HG03280 (cell line): ENCODE measurements around the gene FLT1.
A peak's percentile ranks its signal among the peaks of the same experiment; 100 is the strongest.

Source experiments
- ATAC-seq: cut with Tn5 transposase; IDR thresholded peaks from one replicate; pipeline ENCODE4 v1.9.1; 2021; ENCODE audit warnings: mild to moderate bottlenecking, moderate library complexity; ENCODE audit not compliant: unreplicated experiment

FLT1 gene

GRCh38 chr13:28429685-28430290, 65.1 kb downstream of the FLT1 start:
- peak; percentile 94 for ATAC-seq

GRCh38 chr13:28429096-28429495, 65.8 kb downstream of the FLT1 start:
- no peak for ATAC-seq

GRCh38 chr13:28426381-28426780, 68.5 kb downstream of the FLT1 start:
- no peak for ATAC-seq

GRCh38 chr13:28425793-28426192, 69.1 kb downstream of the FLT1 start:
- ATAC-seq, result no peak

GRCh38 chr13:28424541-28424940, 70.4 kb downstream of the FLT1 start:
- no peak for ATAC-seq

- ATAC-seq, result no peak
Observed at GRCh38 chr13:28423010-28423409, 71.9 kb downstream of the FLT1 start.

- ATAC-seq, result no peak
Observed at GRCh38 chr13:28421676-28422410, 73.1 kb downstream of the FLT1 start.

GRCh38 chr13:28420704-28421103, 74.2 kb downstream of the FLT1 start:
- no peak for ATAC-seq

GRCh38 chr13:28415994-28416421, 78.9 kb downstream of the FLT1 start:
- no peak for ATAC-seq

GRCh38 chr13:28413999-28414398, 80.9 kb downstream of the FLT1 start:
- ATAC-seq, result no peak

- ATAC-seq, result no peak
Observed at GRCh38 chr13:28412981-28413380, 81.9 kb downstream of the FLT1 start.

GRCh38 chr13:28411831-28412353, 83.0 kb downstream of the FLT1 start:
- ATAC-seq, result no peak

GRCh38 chr13:28410096-28410495, 84.8 kb downstream of the FLT1 start:
- no peak for ATAC-seq

- ATAC-seq, result no peak
Observed at GRCh38 chr13:28409648-28410047, 85.3 kb downstream of the FLT1 start.

- ATAC-seq, result no peak
Observed at GRCh38 chr13:28408863-28409262, 86.1 kb downstream of the FLT1 start.

- ATAC-seq, result no peak
Observed at GRCh38 chr13:28408235-28408848, 86.6 kb downstream of the FLT1 start.

- ATAC-seq, result no peak
Observed at GRCh38 chr13:28406733-28407266, 88.1 kb downstream of the FLT1 start.

GRCh38 chr13:28402057-28402381, 92.9 kb downstream of the FLT1 start:
- ATAC-seq, result no peak

GRCh38 chr13:28401303-28402056, 93.4 kb downstream of the FLT1 start:
- no peak for ATAC-seq

GRCh38 chr13:28396053-28396452, 98.9 kb downstream of the FLT1 start:
- ATAC-seq, result no peak

GRCh38 chr13:28394422-28394821, 100.5 kb downstream of the FLT1 start:
- ATAC-seq, result no peak
